ENCODE data around the gene RHOBTB3.

RHOBTB3 gene

DNA sequence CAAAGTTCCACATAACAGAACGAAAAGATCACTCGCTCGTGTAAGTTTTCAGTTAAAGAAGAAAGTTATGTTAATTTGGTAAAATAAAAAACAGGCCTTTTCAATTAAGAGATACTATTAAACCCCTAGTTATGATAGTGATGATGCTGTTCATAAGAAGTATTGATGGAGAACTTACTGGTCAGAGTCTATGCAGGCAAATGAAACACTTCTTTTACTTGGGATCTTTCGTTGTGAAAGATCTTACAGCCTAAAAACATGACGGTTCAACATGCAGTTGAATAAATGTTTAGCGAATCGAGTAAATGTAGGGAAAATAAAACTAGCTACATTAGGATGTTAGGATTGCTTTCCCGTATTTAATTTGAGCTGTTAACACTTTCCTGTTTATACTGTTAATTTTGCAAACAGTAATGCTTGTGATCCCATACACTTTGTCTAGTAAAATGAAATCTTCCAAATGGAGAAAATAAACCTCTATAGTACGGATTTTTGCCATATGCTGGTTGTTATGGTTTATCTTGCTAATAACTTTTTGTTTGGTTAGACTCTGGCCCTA is 2.0 kb downstream of the RHOBTB3 start:
- no peak for FAIRE-seq

DNA sequence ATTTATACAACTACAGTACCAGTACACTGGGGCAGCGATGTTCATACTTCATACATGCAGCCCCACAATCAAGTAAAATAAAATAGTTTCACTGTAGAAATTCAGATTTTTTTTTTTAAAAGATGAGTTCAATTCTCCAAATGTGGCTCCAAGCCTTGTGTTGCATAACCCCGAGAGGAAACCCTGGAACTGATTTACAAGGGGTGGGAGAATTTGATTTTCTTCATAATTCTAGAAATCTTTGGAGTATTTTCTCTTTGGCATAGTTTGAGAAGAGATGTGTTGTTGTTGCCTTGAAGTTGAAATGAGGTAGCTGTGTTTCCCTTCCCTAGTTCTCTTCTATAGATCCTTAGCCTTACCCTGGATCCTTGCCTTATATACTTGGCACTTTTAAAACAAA is 3.1 kb downstream of the RHOBTB3 start:
- FAIRE-seq = no peak

DNA sequence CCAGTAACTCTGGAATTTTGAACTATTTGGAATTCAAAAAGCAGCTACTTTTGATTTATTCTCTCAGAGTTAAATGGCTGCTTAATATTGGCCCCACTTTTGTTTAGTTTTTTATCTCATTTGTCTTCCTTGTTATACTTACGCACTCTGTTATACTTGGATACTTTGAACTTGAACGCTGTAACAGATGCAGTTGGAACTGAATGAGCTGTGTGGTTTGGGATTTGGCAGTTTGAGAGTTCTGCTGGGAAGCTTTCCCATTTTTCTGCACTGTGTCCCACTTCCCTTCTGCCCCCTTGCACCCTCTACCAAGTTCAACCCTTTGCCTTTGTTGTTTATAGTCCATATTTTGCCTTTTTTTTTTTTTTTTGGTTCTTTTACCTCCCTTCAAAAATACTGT is 3.8 kb downstream of the RHOBTB3 start:
- FAIRE-seq = no peak

DNA sequence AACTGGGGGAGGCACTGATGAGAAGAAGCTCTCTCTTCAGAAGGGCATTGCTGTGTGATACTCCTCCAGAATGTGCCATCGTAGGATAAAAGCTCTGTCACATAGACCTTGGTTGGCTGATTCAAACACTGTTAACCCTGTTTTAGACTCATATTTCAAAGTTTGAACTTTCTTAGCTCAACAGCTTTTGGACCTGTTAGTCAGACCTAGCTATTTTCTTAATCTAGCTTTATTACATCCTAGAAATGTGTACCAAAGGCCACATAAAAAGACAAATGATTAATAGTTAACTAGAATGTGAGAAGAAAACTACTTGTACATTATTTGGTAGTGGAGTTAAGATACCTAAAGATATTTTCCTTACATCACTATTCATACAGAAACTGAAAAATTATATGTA is 4.3 kb downstream of the RHOBTB3 start:
- FAIRE-seq = no peak

DNA sequence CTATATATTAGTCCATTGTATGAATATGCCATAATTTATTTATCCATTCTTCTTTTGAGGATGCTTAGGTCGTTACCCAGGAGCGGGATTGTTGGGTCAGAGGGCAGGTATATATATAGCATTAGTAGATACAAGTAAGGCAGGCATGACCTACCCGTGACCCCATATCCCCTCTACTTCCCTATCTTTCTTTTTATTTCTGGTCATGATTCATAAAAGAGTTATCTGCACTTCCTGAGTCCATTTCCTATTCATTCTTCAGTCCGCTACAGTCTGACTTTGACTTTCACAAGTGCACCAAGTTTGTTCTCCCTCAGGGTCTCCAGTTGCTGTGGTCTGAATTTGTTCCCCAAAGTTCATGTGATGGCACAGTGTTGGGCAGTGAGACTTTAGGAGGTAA is 6.9 kb downstream of the RHOBTB3 start:
- no peak for FAIRE-seq

DNA sequence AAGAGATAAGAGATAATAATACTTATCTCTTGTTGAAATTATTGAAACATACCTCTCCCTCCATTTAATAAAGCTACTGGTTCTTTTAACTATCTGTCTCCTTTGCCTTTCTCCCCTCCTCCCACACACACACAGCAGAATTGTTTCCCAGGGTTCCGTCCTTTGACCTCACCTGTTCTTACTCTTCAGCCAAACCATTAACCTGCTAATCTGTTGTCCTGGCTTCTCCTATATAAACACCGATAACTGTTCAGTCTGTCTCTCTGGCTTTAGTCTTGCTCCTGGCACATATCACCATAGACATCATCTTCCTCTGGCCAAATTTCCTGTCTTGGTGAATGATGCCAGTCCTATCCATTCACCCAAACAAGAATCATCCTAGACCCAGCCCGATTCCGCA is 7.7 kb downstream of the RHOBTB3 start:
- FAIRE-seq = no peak

DNA sequence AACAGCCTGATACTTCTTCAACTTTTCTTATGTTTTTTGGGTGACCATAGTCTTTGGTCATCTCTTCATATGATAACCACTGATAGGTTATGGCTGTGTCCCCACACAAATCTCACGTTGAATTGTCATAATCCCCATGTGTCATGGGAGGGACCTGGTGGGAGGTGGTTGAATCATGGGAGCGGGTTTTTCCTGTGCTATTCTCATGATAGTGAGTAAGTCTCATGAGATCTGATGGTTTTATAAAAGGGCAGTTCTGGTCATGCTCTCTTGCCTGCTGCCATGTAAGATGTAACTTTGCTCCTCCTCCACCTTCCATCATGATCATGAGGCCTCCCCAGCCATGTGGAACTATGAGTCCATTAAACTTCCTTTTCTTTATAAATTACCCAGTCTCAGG is 8.7 kb downstream of the RHOBTB3 start:
- FAIRE-seq = no peak

DNA sequence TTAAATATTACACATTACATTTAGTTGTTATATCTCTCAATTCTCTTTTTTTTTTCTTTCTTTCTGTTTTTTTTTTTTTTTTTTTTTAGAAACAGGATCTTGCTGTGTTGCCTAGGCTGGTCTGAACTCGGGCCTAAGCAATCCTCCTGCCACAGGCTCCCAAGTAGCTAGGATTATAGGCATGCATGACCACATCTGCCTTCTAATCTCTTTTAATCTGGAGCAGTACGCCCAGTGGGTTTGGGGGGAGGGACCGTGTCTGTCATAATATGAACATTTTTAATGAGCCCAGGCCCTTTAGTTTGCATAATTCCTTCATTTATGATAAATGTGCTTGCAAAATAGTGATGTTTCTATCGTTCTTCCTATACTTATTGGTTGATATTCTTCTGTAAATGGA is 10.3 kb downstream of the RHOBTB3 start:
- no peak for FAIRE-seq

DNA sequence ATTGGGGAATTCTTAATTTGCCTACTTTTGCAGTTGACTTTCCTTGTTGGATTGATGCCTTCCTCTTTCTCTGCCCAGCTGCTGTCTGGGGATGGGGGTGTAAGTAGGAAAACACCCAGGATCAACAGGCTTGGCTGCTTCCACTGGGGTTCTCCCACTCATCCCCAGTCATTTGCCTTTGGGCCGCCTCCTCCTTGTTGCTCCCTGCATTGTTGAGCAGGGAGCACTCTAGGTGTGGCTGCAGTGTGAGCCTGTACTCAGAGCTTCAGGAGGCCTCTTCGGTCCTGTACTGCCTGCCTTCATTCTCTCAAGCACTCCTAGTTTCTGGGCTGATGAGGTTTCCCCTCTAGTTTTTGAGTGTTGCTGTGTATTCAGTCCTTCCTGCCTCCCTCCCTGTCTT is 12.1 kb downstream of the RHOBTB3 start:
- no peak for FAIRE-seq

DNA sequence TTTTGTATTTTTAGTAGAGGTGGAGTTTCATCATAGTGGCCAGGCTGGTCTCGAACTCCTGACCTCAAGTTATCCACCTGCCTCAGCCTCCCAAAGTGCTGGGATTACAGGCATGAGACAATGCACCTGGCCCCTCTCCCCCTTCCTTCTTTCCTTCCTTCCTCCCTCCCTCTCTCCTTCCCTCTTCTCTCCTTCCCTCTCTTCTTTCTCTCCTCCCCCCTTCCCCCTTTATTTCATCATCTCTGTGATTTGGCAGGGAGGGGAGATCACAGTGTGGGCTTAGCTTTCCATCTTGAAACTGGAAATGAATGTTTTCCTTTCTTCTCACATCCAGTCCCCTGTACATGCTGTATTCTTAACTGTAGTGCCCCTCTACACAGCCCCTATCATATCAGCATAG is 12.7 kb downstream of the RHOBTB3 start:
- no peak for FAIRE-seq

DNA sequence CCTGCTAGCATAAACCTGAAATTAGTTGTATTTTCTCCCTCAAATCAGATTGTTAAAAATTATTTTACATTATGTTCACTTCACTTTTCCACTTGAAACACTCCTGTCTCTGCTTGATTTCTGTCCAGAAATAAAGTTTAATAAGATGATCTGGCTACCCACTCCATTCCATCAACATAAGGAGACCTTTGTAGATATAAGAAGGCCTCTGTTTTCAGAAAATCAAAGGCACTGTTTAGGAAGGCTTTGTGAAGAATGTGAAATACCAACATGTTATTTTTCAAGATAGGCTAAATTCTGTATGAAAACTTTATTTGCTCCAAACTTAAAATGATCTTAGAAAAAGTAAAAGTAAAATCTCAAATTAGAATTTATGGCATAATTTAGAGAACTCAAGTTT is 15.1 kb downstream of the RHOBTB3 start:
- FAIRE-seq = no peak

DNA sequence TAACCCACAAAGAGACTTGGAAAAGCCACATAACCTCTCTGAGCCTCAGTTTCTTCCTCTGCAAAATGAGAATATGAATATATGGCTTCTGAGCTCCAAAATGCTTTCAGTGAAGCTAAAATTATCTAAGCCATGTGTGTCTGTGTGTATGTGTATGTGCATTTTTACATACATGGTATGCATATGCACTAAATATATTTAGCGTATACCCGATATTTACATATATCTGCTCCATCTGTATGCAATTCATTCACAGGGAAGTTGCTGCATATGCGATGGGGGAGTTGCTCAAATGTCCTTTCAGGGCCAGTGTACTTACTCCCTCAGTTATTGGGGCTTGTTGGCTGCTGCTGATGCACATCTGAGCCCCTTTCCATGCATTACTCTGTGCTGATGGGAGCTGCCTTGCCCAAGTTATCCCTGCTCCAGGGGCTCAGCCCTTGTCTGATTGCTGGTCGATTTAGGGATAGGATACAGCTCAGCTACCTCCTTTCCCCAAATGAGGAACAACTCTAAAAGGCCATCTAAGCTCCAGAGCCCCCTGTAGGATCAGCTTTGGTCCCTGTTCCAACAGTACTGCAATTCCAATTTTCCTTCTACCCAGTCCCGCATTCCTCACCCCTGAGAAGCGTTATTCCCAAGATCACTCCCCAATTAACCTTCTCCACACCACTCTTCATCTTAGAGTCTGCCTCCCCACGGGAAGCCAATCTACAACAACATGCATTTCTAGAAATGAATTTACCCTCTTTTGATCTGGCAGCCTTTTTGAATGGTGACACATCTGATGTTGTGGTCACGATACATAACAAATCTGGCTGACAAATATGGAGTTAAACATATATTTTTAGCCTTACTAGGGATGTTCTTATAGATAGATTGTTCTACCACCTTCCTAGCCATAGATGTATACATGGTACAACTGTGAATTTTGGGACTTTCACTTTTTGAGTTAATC is 15.9 kb downstream of the RHOBTB3 start:
- FAIRE-seq = no peak

DNA sequence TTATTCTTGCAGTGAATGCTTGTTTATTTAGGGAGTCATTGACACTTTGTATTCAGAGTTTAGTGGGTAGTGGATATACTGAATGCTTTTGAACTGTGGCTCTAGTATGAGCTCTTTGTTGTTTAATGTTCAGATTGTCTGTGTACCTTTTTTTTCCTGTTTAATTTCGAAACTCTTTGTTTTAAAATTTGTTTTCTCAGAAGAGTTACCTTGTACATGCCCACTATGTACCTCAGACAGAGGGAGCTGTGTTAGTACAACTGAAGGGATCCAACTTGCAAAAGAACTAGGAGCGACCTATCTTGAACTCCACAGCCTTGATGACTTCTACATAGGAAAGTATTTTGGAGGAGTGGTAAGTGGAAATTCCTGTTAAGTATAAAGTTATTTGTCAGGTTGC is 17.0 kb downstream of the RHOBTB3 start:
- FAIRE-seq = no peak

DNA sequence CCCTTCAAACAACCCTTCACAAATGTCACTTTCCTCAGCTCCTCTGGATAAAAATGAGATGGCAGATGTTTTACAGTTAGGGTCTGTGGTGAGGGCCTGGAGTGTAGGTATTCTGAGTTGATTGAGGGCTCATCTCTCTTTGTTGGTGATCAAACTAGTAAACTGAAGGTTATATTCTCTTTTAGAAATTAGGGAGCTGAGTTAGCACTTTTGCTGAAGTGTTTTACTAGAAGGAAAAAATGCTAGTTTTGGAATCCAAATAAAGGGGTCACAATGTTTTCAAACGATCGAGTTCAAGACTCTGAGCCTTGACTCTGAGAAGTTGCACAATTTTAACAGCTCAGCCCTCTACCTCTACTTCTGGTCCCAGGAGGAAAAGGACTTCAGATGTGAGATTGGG is 23.4 kb downstream of the RHOBTB3 start:
- FAIRE-seq = no peak

DNA sequence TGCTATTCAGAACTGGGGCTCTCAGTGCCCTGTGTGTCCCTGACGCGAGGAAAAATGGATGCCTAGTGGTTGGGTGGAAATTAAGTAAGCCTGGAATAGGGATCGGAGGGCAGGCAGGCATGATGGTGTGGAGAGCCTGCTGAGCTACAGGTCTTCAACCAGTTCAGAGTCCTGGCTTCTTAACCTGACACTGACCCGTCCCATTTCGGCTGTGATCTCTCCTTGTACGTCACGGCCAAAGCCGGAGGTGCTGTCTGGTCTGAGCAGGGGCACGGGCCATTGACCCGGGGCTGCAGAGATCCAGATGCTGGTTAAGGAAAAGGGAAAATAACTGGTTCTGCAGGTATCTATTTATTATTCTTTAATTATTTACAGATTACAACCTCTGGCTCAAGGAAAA is 27.9 kb downstream of the RHOBTB3 start:
- FAIRE-seq = no peak

DNA sequence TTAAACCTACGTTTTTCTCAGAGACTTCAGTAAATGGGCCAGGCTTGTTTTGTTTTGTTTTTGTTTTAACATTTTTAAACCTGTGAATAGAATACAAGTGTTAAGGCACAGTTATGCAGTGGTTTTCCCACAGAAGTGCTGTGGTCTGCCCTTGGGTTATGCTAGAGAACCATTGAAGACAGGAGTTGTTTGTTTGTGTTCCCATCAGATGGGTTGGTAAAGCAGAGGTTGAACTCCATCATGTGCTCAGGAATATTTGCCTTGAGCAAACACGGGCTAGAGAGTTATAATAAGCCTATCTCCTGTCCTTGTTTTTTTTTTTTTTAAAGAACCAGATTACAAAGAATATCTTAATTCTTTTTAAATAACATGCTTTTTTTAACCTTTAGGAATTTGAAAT is 28.5 kb downstream of the RHOBTB3 start:
- FAIRE-seq = no peak

DNA sequence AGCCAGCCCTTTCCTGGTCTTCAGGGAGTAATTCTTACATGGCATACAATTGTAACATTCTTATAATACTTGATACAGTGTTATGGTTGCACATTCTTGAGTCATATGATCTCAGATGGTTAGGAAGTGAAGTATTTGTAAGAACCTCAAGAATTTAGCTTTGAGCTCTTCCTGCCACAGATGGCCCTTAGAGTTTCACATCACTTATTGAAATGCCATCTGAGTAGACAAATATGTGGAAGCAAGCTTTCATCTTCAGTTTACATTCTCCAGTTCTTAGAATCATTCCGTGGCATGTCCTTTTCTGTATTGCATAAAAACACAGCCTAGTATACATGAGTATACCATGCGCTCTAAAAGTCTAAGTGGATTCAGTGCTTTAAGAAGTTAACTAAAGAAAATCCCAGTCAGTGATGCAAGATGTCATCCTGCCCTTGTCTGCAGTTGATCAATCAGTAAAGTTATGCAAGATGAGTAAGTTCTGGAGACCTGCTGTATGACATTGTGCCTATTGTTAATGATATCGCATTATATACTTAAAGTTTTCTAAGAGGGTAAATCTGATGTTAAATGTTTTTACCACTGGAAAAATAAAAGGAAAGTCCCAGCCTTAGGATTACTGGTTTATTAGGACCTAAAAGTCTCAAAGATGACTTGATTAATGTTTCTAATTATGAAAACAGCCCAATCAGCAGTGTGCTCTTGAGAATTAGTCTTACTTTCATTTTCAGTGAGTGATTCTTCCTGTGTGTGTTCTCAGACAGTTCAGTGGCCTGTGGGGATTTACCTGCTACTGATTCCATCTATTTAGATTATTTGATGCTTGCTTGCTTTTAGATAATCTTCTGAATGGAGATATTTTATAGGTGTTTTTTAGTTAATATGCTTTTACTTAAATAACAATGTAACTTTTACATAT is 29.4 kb downstream of the RHOBTB3 start:
- FAIRE-seq = peak; percentile 77

DNA sequence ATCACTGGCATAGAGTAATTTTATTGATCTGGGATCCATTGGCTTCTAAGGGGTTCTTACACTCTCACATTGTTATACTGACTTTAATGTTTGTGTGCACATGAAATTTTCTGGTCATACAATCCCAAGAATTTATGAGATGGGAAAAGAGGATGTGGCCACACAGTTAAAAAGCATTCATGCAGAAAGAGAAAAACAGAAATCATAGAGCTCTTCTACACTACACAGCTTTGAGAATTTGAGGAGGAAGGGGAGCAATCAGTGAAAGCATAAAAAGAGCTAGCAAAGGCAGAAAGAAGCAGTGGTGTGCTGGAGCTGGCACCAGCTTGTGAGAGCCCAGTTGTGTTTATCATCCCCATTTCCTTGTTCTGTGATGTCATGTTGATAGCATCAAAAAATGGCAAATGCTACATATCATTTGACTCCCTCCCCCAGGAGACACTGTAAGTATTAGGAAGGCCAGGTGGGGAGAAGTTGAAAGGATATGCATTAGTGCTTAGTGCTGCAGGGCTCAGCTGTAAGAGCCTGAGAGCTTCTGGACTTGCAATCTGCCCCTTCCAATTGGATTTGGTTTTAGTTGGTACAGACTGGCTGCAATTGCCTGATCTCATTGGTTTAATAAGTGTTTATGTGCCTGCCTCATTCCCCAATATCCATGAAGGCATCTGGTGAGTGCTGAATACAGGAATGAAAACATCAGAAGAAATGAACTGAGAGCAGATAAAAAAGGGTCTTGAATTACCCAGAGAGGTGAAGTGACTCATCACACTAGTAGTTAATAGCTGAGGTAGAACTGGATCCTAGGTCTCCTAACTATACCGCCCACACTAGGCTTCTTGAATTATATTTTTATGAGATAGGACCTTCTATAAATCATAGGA is 30.9 kb downstream of the RHOBTB3 start:
- no peak for FAIRE-seq

DNA sequence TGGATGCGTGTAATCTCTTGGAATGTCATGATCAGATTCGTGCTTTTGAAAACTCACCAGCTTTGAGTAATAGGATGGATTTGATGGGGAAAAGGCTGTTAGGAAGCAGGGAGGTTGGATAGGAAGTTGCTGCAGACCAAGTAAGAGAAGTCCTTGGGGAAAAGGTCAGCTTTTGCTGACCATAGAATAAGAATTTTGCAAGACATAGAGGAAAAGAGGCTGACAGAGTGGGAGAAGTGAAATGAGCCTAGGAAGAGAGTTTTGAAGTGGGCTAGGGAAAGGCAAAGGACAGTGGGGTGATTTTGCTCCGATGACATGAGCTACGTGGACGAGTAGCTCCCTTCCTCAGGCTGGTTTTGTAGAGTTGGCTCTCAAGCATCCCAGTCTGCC is 31.5 kb downstream of the RHOBTB3 start:
- no peak for FAIRE-seq

DNA sequence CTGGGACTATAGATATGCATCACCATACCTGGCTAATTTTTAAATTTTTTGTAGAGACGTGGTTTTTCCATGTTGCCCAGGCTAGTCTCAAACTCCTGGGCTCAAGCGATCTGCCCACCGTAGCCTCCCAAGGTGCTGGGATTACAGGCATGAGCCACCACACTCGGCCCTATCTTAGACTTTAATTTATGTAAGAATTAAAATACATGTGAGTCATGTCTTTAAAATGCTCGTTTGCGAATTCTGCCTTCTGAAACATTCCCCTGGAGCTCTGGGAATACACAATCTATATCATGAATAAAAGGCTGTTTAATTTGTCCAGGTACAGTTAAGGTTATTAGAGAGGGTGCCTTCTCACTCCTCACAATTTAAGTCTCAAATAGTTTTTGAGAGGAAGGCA is 32.8 kb downstream of the RHOBTB3 start:
- FAIRE-seq = no peak

DNA sequence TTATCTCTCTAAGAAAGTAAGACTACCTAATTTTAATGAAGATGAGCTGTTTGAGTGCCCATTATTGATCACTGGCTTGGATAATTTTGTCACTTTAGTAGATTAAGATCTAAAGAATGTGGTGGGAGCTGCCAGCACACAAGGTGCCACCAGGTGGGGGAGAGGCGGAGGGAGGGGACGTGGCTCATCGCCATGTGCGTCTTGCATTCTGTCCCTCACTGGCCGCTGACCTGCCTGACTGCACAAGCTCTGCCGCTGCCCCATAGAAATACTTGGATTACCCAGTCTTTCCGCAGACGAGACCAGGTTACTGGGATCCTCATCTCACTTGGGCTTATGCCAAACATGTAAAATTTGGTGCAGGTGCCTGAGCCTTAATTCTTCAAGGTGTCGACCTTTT is 37.6 kb downstream of the RHOBTB3 start:
- FAIRE-seq = no peak

Measured in endometrium (tissue), 2 donors.